ENCODE measurements around the gene POU3F2.

The POU3F2 gene

DNA sequence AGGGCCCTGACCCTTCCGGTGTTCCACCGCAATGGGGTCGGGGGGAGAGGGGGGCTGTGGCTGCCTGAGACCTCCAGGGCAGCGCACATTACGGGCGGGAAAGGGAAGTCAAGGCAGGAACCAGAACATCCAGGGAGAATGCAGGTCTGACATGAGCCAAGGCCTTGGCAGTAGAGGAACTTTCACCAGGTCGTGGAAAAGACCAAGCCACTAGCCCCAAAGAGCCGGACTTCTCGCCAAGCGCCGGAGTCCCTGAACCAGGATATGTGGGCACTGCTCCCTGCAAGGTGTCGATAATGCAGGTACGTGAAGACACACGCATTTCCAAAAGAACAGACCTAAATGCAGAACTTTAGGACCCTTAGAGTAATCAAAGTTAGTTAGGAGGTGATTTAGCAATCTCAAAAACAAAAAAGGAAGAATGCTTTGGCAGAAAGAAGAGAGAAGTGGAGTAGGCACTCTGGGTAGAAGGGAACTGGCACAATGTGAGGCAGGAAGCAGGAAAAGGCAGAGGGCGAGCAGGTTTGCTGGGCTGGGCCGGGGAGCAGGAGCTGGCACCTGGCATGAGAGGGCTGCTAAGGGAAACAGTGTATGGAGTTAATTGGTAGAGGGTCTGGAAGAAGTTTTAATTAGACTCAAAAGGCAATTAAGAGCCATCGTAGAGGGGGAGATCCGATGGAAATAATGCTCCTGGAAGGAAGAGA, 14.3 kb downstream of the POU3F2 start:
- TF ChIP-seq, protein P1, sequence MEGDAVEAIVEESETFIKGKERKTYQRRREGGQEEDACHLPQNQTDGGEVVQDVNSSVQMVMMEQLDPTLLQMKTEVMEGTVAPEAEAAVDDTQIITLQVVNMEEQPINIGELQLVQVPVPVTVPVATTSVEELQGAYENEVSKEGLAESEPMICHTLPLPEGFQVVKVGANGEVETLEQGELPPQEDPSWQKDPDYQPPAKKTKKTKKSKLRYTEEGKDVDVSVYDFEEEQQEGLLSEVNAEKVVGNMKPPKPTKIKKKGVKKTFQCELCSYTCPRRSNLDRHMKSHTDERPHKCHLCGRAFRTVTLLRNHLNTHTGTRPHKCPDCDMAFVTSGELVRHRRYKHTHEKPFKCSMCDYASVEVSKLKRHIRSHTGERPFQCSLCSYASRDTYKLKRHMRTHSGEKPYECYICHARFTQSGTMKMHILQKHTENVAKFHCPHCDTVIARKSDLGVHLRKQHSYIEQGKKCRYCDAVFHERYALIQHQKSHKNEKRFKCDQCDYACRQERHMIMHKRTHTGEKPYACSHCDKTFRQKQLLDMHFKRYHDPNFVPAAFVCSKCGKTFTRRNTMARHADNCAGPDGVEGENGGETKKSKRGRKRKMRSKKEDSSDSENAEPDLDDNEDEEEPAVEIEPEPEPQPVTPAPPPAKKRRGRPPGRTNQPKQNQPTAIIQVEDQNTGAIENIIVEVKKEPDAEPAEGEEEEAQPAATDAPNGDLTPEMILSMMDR (IDR thresholded peaks at IDR 0.05; ENCODE audit: insufficient read depth, low read length, poor library complexity, severe bottlenecking) = no peak
- H3K27me3 ChIP-seq (replicated peaks; ENCODE audit: control insufficient read depth, insufficient read depth, low read length) = no peaks in the 10 kb centered on the region; the same call in 1 of the 2 replicates
- no peak for DNase-seq (ENCODE audit: extremely low read depth, insufficient read length)
- H3K4me3 ChIP-seq (replicated peaks; ENCODE audit: low read depth, low read length) = no peak overlapping the region
- H3K36me3 ChIP-seq (ENCODE audit: control insufficient read depth, insufficient read depth, low read length) = no peaks in the 10 kb centered on the region

- Histone ChIP-seq H3K4me3 (replicated peaks; ENCODE audit: low read depth, low read length) (no peak overlapping the region), H3K27me3 (replicated peaks; ENCODE audit: control insufficient read depth, insufficient read depth, low read length) (no peaks in the 10 kb centered on the region), H3K36me3 (ENCODE audit: control insufficient read depth, insufficient read depth, low read length) (no peaks in the 10 kb centered on the region)
- no peak for DNase-seq (ENCODE audit: extremely low read depth, insufficient read length)
- TF ChIP-seq, protein P1 (IDR thresholded peaks at IDR 0.05; ENCODE audit: insufficient read depth, low read length, poor library complexity, severe bottlenecking) = no peak
Measured at GRCh38 chr6:98864497-98864896, 30.1 kb downstream of the POU3F2 start.

DNA sequence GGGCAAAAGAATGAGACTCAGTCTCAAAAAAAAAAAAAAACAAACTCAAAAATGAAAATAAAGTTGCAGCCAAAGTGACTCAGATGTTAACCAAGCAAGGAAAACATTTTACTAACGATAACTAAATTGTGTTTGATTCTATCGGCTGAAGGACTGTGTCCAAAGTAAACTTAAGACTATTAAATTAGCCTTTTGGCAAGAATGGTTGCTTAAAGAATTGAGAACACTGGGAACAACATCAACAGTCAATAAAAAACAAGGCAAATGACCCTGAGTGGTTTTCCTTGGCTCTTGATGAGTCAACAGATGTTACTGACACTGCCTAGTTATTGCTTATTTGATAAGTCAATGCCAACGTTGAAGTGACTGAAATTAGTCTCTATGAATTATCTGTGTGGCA, 36.7 kb downstream of the POU3F2 start:
- no peak for DNase-seq (ENCODE audit: extremely low read depth, insufficient read length)
- TF ChIP-seq, protein P1 (IDR thresholded peaks at IDR 0.05; ENCODE audit: insufficient read depth, low read length, poor library complexity, severe bottlenecking) = no peak
- Histone ChIP-seq H3K4me3 (replicated peaks; ENCODE audit: low read depth, low read length) (no peak overlapping the region), H3K27me3 (replicated peaks; ENCODE audit: control insufficient read depth, insufficient read depth, low read length) (no peaks in the 10 kb centered on the region), H3K36me3 (ENCODE audit: control insufficient read depth, insufficient read depth, low read length) (peaks cover 1% of the 10 kb centered on the region; the same call in 1 of the 2 replicates)

GRCh38 chr6:98871821-98872220, 37.4 kb downstream of the POU3F2 start:
- no peak for DNase-seq (ENCODE audit: extremely low read depth, insufficient read length)
- Histone ChIP-seq H3K4me3 (replicated peaks; ENCODE audit: low read depth, low read length) (no peak overlapping the region), H3K36me3 (ENCODE audit: control insufficient read depth, insufficient read depth, low read length) (peaks cover 1% of the 10 kb centered on the region; the same call in 1 of the 2 replicates), H3K27me3 (replicated peaks; ENCODE audit: control insufficient read depth, insufficient read depth, low read length) (no peaks in the 10 kb centered on the region)
- TF ChIP-seq, protein P1 (IDR thresholded peaks at IDR 0.05; ENCODE audit: insufficient read depth, low read length, poor library complexity, severe bottlenecking) = no peak

GRCh38 chr6:98875375-98875774, 41.0 kb downstream of the POU3F2 start:
- H3K27me3 ChIP-seq (replicated peaks; ENCODE audit: control insufficient read depth, insufficient read depth, low read length) = no peaks in the 10 kb centered on the region
- no peak for DNase-seq (ENCODE audit: extremely low read depth, insufficient read length)
- TF ChIP-seq, protein P1 (IDR thresholded peaks at IDR 0.05; ENCODE audit: insufficient read depth, low read length, poor library complexity, severe bottlenecking) = no peak
- H3K36me3 ChIP-seq (ENCODE audit: control insufficient read depth, insufficient read depth, low read length) = peaks cover 1% of the 10 kb centered on the region; the same call in 1 of the 2 replicates
- H3K4me3 ChIP-seq (replicated peaks; ENCODE audit: low read depth, low read length) = no peak overlapping the region
